SIG-M5 treated with dmso at 0.1 percent for 504 hours (cell line): ENCODE data around the gene SURF1.
"Not testable (repeated sequence)": the region's sequence is repeated elsewhere in the genome, so short reads cannot be mapped to it uniquely, and the experiment has no call there.

Experiments
- DNase-seq: peaks from one replicate; lab custom pipeline; 2025; ENCODE audit not compliant: unreplicated experiment; lab: John Stamatoyannopoulos, UW

Gene SURF1

GRCh38 chr9:133346021-133346785 lies 10.1 kb downstream of the SURF1 start:
- DNase-seq: no peak

GRCh38 chr9:133345596-133345995 lies 10.7 kb downstream of the SURF1 start:
- DNase-seq: no peak

GRCh38 chr9:133344979-133345378 lies 11.3 kb downstream of the SURF1 start:
- no peak for DNase-seq

GRCh38 chr9:133344071-133344470 lies 12.2 kb downstream of the SURF1 start:
- no peak for DNase-seq

GRCh38 chr9:133342570-133342969 lies 13.7 kb downstream of the SURF1 start:
- no peak for DNase-seq

- no peak for DNase-seq
Observed at GRCh38 chr9:133342069-133342406, 14.2 kb downstream of the SURF1 start.

- DNase-seq: no peak
Observed at GRCh38 chr9:133341369-133342068, 14.8 kb downstream of the SURF1 start.

GRCh38 chr9:133340916-133341315 lies 15.4 kb downstream of the SURF1 start:
- DNase-seq: no peak

GRCh38 chr9:133340256-133340655 lies 16.0 kb downstream of the SURF1 start:
- DNase-seq: no peak

GRCh38 chr9:133339641-133340040 lies 16.6 kb downstream of the SURF1 start:
- DNase-seq: no peak

- peak; percentile 89 for DNase-seq
Observed at GRCh38 chr9:133335924-133336811, 20.1 kb downstream of the SURF1 start, which contains the start of gene SURF6. SURF6 (minus strand) TSS chr9:133336188; CDS start chr9:133336132, 56 bp downstream.

- DNase-seq: not testable (repeated sequence)
Observed at GRCh38 chr9:133334888-133335287, 21.4 kb downstream of the SURF1 start.

GRCh38 chr9:133334161-133334560 lies 22.1 kb downstream of the SURF1 start:
- DNase-seq: no peak

- DNase-seq: no peak
Observed at GRCh38 chr9:133333566-133333965, 22.7 kb downstream of the SURF1 start.

GRCh38 chr9:133333011-133333410 lies 23.3 kb downstream of the SURF1 start:
- no peak for DNase-seq

- DNase-seq: no peak
Observed at GRCh38 chr9:133332381-133332730, 23.9 kb downstream of the SURF1 start.

GRCh38 chr9:133331641-133332380 lies 24.5 kb downstream of the SURF1 start:
- DNase-seq: no peak

- DNase-seq: no peak
Observed at GRCh38 chr9:133331221-133331620, 25.1 kb downstream of the SURF1 start.

- not testable (repeated sequence) for DNase-seq
Observed at GRCh38 chr9:133329306-133330156, 26.8 kb downstream of the SURF1 start.
